HEK293 (cell line): ENCODE data around the gene LPP.

ENCODE experiments used
- BCL11A ChIP-seq: fragments of 450-650 bp; formaldehyde crosslinking; IDR thresholded peaks from 2 replicates; pipeline ENCODE4 v1.5.1; 2016; ENCODE audit warnings: low read depth, missing biosample characterization, missing genetic modification characterization
- CTCF ChIP-seq: fragments of 450-650 bp; formaldehyde crosslinking; IDR thresholded peaks from 2 replicates; pipeline ENCODE4 v1.5.1; 2016; ENCODE audit warnings: missing biosample characterization, missing genetic modification characterization
- GLIS2 ChIP-seq: fragments of 450-650 bp; formaldehyde crosslinking; IDR thresholded peaks from 2 replicates; pipeline ENCODE4 v1.5.1; 2016; ENCODE audit warnings: missing biosample characterization, missing genetic modification characterization
- YY1 ChIP-seq: fragments of 450-650 bp; formaldehyde crosslinking; IDR thresholded peaks from 2 replicates; pipeline ENCODE4 v1.5.1; 2018; ENCODE audit warnings: missing biosample characterization, missing genetic modification characterization
- ZNF239 ChIP-seq: fragments of 450-650 bp; formaldehyde crosslinking; IDR thresholded peaks from 2 replicates; pipeline ENCODE4 v1.5.1; 2016; ENCODE audit warnings: missing biosample characterization, missing genetic modification characterization
- ZNF274 ChIP-seq, 2 experiments: fragments of 200-500 bp in 1 of 2; fragments of 450-650 bp in 1 of 2; sonication (Bioruptor generic) in 1 of 2; formaldehyde crosslinking in 1 of 2; IDR thresholded peaks; 2 replicates each; pipeline versions ENCODE4 v1.5.1 to v1.6.1; 2014 to 2016; ENCODE audit warnings: borderline replicate concordance in 1 of 2, inconsistent platforms in 1 of 2, low read length in 1 of 2, missing biosample characterization in 1 of 2, missing genetic modification characterization in 1 of 2

DNA sequence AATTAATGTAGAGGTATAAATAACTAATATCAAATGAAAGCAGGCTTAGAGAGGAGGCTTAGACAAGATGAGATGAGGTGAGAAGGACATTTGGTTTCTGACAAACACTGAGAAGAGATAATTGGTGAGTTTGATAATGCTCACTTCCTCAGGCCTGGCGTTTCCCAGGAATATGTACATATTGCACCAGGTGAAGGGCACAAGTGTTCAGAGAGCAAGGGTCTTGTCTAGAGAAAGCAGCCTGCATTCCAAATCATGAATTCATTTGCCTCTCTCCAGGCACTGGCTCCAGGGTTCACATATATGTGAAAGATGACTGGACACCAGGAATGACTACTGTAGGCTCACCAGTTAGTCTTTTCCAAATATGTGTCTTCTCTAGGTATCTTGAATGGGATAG lies 48.0 kb upstream of the LPP start:
- TF ChIP-seq ZNF239 (tag by site-specific recombination) (no peak), GLIS2 (tag by site-specific recombination) (no peak), BCL11A (tag by site-specific recombination) (no peak), CTCF (tag by site-specific recombination) (no peak), YY1 (tag by site-specific recombination) (no peak), ZNF274 (IDR thresholded peaks at IDR 0.05; ENCODE audit: low read length) (no peak), ZNF274 (tag by site-specific recombination; IDR thresholded peaks at IDR 0.05; ENCODE audit: borderline replicate concordance) (no peak)
